Right atrium auricular region (tissue), 2 donors: ENCODE data around the gene INHBE. TPM values are rescaled to one million over a fixed set of nuclear protein-coding genes. Genes with fewer than 3 reads are reported as not detected.
"Not testable (repeated sequence)": the region's sequence is repeated elsewhere in the genome, so short reads cannot be mapped to it uniquely, and the experiment has no call there.

ENCODE experiments used
- DNase-seq: peaks from one replicate; pipeline ENCODE4 v3.0.0-alpha.2; 2019; ENCODE audit warnings: low spot score
- H3K27ac ChIP-seq, 2 donors: fragments of 200-600 bp; sonication (generic); 1 replicate in 1 of 2; 2 replicates in 1 of 2; pipeline ENCODE4 v1.5.1; 2016 to 2019
- H3K27me3 ChIP-seq, 2 donors: fragments of 200-600 bp; sonication (generic); one replicate each; pipeline versions ENCODE4 v1.5.1 to v1.6.0; 2017 to 2019
- H3K36me3 ChIP-seq: fragments of 200-600 bp; sonication (generic); one replicate; pipeline ENCODE4 v1.5.1; 2016
- H3K4me1 ChIP-seq, 2 donors: fragments of 200-600 bp; sonication (generic); one replicate each; pipeline versions ENCODE4 v1.5.1 to v1.6.0; 2017 to 2019
- H3K4me3 ChIP-seq, 2 donors: fragments of 200-600 bp; sonication (generic); 1 replicate in 1 of 2; 2 replicates in 1 of 2; pipeline ENCODE4 v1.5.1; 2017 to 2019; ENCODE audit warnings: mild to moderate bottlenecking in 1 of 2, moderate library complexity in 1 of 2
- H3K9me3 ChIP-seq, 2 donors: fragments of 200-600 bp; sonication (generic); one replicate each; pipeline ENCODE4 v1.5.1; 2019
- CTCF ChIP-seq, 2 donors: fragments of 200-600 bp; sonication (generic); IDR thresholded peaks; one replicate each; pipeline ENCODE4 v1.5.1; 2019; ENCODE audit warnings: antibody characterized with exemption in 2 of 2
- total RNA-seq, 2 donors: library from RNA; depleted of rRNA; stranded (reverse); fragments of >200 nt; gene quantifications; one replicate each; pipeline ENCODE4 v1.1.0, GENCODE V29; 2016

Gene INHBE
- total RNA-seq, 2 donors from 2014 or later: not detected

- no peaks in the 10 kb centered on the region for H3K27me3 ChIP-seq
- DNase-seq: no peak
- no peak overlapping the region for H3K27ac ChIP-seq
Observed at GRCh38 chr12:57418255-57418654, 36.9 kb upstream of the INHBE start.

GRCh38 chr12:57419495-57419894 is 35.6 kb upstream of the INHBE start:
- Histone ChIP-seq H3K4me3 (no peak overlapping the region), H3K36me3 (peaks cover 5% of the 10 kb centered on the region), H3K9me3 (no peaks in the 10 kb centered on the region), H3K4me1 (peaks cover 0 to 17% of the 10 kb centered on the region in 2 donors), H3K27me3 (no peaks in the 10 kb centered on the region), H3K27ac (no peak overlapping the region)
- no peak for TF ChIP-seq CTCF (IDR thresholded peaks at IDR 0.05)
- no peak for DNase-seq

More at GRCh38 chr12:57418255-57418654, 36.9 kb upstream of the INHBE start:
- Histone ChIP-seq H3K4me1 (peaks cover 0 to 17% of the 10 kb centered on the region in 2 donors), H3K9me3 (no peaks in the 10 kb centered on the region), H3K36me3 (peaks cover 5% of the 10 kb centered on the region), H3K4me3 (no peak overlapping the region)
- no peak for TF ChIP-seq CTCF (IDR thresholded peaks at IDR 0.05)

- Histone ChIP-seq H3K4me3 (no peak overlapping the region), H3K9me3 (no peaks in the 10 kb centered on the region), H3K27ac (no peak overlapping the region), H3K27me3 (no peaks in the 10 kb centered on the region), H3K4me1 (peaks cover 0 to 9% of the 10 kb centered on the region in 2 donors), H3K36me3 (peaks cover 5% of the 10 kb centered on the region)
- TF ChIP-seq CTCF (IDR thresholded peaks at IDR 0.05): no peak
- DNase-seq: no peak
Observed at GRCh38 chr12:57420482-57420881, 34.6 kb upstream of the INHBE start.

GRCh38 chr12:57426948-57427347 is 28.2 kb upstream of the INHBE start:
- not testable (repeated sequence) for H3K36me3 ChIP-seq, DNase-seq, H3K27me3 ChIP-seq, H3K9me3 ChIP-seq, H3K4me3 ChIP-seq, H3K27ac ChIP-seq
- H3K4me1 ChIP-seq: peaks cover 0 to 12% of the 10 kb centered on the region in 2 donors

GRCh38 chr12:57428965-57429364 is 26.1 kb upstream of the INHBE start:
- no peak for DNase-seq
- Histone ChIP-seq H3K27ac (peak overlapping the region; percentile 85 to 97), H3K27me3 (no peaks in the 10 kb centered on the region), H3K36me3 (no peaks in the 10 kb centered on the region), H3K9me3 (no peaks in the 10 kb centered on the region), H3K4me3 (no peak overlapping the region), H3K4me1 (peaks cover 0 to 12% of the 10 kb centered on the region in 2 donors)
- TF ChIP-seq CTCF (IDR thresholded peaks at IDR 0.05): no peak

GRCh38 chr12:57429473-57430111 is 25.5 kb upstream of the INHBE start:
- no peak for TF ChIP-seq CTCF (IDR thresholded peaks at IDR 0.05)
- no peaks in the 10 kb centered on the region for H3K36me3 ChIP-seq
- H3K27me3 ChIP-seq: no peaks in the 10 kb centered on the region
- peak overlapping the region; percentile 76 for H3K4me3 ChIP-seq
- DNase-seq: no peak
- H3K27ac ChIP-seq: peak overlapping the region; percentile 85 to 97
- H3K9me3 ChIP-seq: no peaks in the 10 kb centered on the region
- H3K4me1 ChIP-seq: peaks cover 0 to 12% of the 10 kb centered on the region in 2 donors
